ENCODE results near the gene KCND2.
A peak's percentile ranks its signal among the peaks of the same experiment; 100 is the strongest.
"Not testable (repeated sequence)": the region's sequence is repeated elsewhere in the genome, so short reads cannot be mapped to it uniquely, and the experiment has no call there.

Gene KCND2

GRCh38 chr7:120774481-120774880, 501.5 kb downstream of the KCND2 start:
- Histone ChIP-seq H3K27ac (ENCODE audit: low read length) (no peak overlapping the region), H3K9me3 (ENCODE audit: control insufficient read depth, insufficient read depth, low read length) (no peaks in the 10 kb centered on the region), H3K4me1 (ENCODE audit: control insufficient read depth, insufficient read depth, low read length) (no peaks in the 10 kb centered on the region), H3K27me3 (ENCODE audit: control insufficient read depth, insufficient read depth, low read length) (no peaks in the 10 kb centered on the region), H3K4me3 (ENCODE audit: low read length) (no peak overlapping the region), H3K36me3 (ENCODE audit: control insufficient read depth, insufficient read depth, low read length) (no peaks in the 10 kb centered on the region)
- no peak for DNase-seq (ENCODE audit: low read depth, low spot score)
- no CpG with 5 or more reads among the region's 3 CpGs for WGBS (ENCODE audit: insufficient coverage, insufficient read length)

- Histone ChIP-seq H3K4me1 (ENCODE audit: control insufficient read depth, insufficient read depth, low read length) (no peaks in the 10 kb centered on the region), H3K36me3 (ENCODE audit: control insufficient read depth, insufficient read depth, low read length) (no peaks in the 10 kb centered on the region)
- DNase-seq (ENCODE audit: low read depth, low spot score), result no peak
Observed at GRCh38 chr7:120775755-120776154, 502.8 kb downstream of the KCND2 start.

GRCh38 chr7:120779078-120779477, 506.1 kb downstream of the KCND2 start:
- no CpG with 5 or more reads among the region's 8 CpGs for WGBS (ENCODE audit: insufficient coverage, insufficient read length)
- H3K27ac ChIP-seq (ENCODE audit: low read length); H3K27me3 ChIP-seq (ENCODE audit: control insufficient read depth, insufficient read depth, low read length); H3K9me3 ChIP-seq (ENCODE audit: control insufficient read depth, insufficient read depth, low read length); H3K36me3 ChIP-seq (ENCODE audit: control insufficient read depth, insufficient read depth, low read length); H3K4me1 ChIP-seq (ENCODE audit: control insufficient read depth, insufficient read depth, low read length); H3K4me3 ChIP-seq (ENCODE audit: low read length); DNase-seq (ENCODE audit: low read depth, low spot score): not testable (repeated sequence)

More at GRCh38 chr7:120775755-120776154, 502.8 kb downstream of the KCND2 start:
- no peaks in the 10 kb centered on the region for H3K27me3 ChIP-seq (ENCODE audit: control insufficient read depth, insufficient read depth, low read length)
- H3K9me3 ChIP-seq (ENCODE audit: control insufficient read depth, insufficient read depth, low read length), result no peaks in the 10 kb centered on the region
- no peak overlapping the region for H3K27ac ChIP-seq (ENCODE audit: low read length)
- no peak overlapping the region for H3K4me3 ChIP-seq (ENCODE audit: low read length)

GRCh38 chr7:120780451-120780850, 507.5 kb downstream of the KCND2 start:
- not testable (repeated sequence) for H3K27ac ChIP-seq (ENCODE audit: low read length); H3K36me3 ChIP-seq (ENCODE audit: control insufficient read depth, insufficient read depth, low read length); H3K4me1 ChIP-seq (ENCODE audit: control insufficient read depth, insufficient read depth, low read length); H3K27me3 ChIP-seq (ENCODE audit: control insufficient read depth, insufficient read depth, low read length); DNase-seq (ENCODE audit: low read depth, low spot score); H3K4me3 ChIP-seq (ENCODE audit: low read length); H3K9me3 ChIP-seq (ENCODE audit: control insufficient read depth, insufficient read depth, low read length)
- WGBS (ENCODE audit: insufficient coverage, insufficient read length), result no CpG with 5 or more reads among the region's 7 CpGs

GRCh38 chr7:120780938-120781337, 508.0 kb downstream of the KCND2 start:
- no peaks in the 10 kb centered on the region for H3K4me1 ChIP-seq (ENCODE audit: control insufficient read depth, insufficient read depth, low read length)
- H3K36me3 ChIP-seq (ENCODE audit: control insufficient read depth, insufficient read depth, low read length), result no peaks in the 10 kb centered on the region
- no CpG with 5 or more reads among the region's 6 CpGs for WGBS (ENCODE audit: insufficient coverage, insufficient read length)
- no peak overlapping the region for H3K4me3 ChIP-seq (ENCODE audit: low read length)
- no peak for DNase-seq (ENCODE audit: low read depth, low spot score)
- no peaks in the 10 kb centered on the region for H3K27me3 ChIP-seq (ENCODE audit: control insufficient read depth, insufficient read depth, low read length)
- no peaks in the 10 kb centered on the region for H3K9me3 ChIP-seq (ENCODE audit: control insufficient read depth, insufficient read depth, low read length)
- no peak overlapping the region for H3K27ac ChIP-seq (ENCODE audit: low read length)

- WGBS (ENCODE audit: insufficient coverage, insufficient read length), result no CpG with 5 or more reads among the region's 10 CpGs
Observed at GRCh38 chr7:120781924-120782323, 508.9 kb downstream of the KCND2 start.

GRCh38 chr7:120783273-120783672, 510.3 kb downstream of the KCND2 start:
- H3K9me3 ChIP-seq (ENCODE audit: control insufficient read depth, insufficient read depth, low read length), result no peaks in the 10 kb centered on the region
- no peaks in the 10 kb centered on the region for H3K4me1 ChIP-seq (ENCODE audit: control insufficient read depth, insufficient read depth, low read length)
- no CpG with 5 or more reads among the region's 6 CpGs for WGBS (ENCODE audit: insufficient coverage, insufficient read length)
- H3K27ac ChIP-seq (ENCODE audit: low read length), result no peak overlapping the region
- no peak overlapping the region for H3K4me3 ChIP-seq (ENCODE audit: low read length)
- H3K27me3 ChIP-seq (ENCODE audit: control insufficient read depth, insufficient read depth, low read length), result no peaks in the 10 kb centered on the region
- no peak for DNase-seq (ENCODE audit: low read depth, low spot score)
- H3K36me3 ChIP-seq (ENCODE audit: control insufficient read depth, insufficient read depth, low read length), result no peaks in the 10 kb centered on the region

More at GRCh38 chr7:120781924-120782323, 508.9 kb downstream of the KCND2 start:
- H3K9me3 ChIP-seq (ENCODE audit: control insufficient read depth, insufficient read depth, low read length); H3K4me1 ChIP-seq (ENCODE audit: control insufficient read depth, insufficient read depth, low read length); DNase-seq (ENCODE audit: low read depth, low spot score); H3K4me3 ChIP-seq (ENCODE audit: low read length); H3K36me3 ChIP-seq (ENCODE audit: control insufficient read depth, insufficient read depth, low read length); H3K27me3 ChIP-seq (ENCODE audit: control insufficient read depth, insufficient read depth, low read length); H3K27ac ChIP-seq (ENCODE audit: low read length): not testable (repeated sequence)

- WGBS (ENCODE audit: insufficient coverage, insufficient read length), result no CpG with 5 or more reads among the region's 5 CpGs
Observed at GRCh38 chr7:120783721-120784120, 510.7 kb downstream of the KCND2 start.

GRCh38 chr7:120785095-120785494, 512.1 kb downstream of the KCND2 start:
- Histone ChIP-seq H3K36me3 (ENCODE audit: control insufficient read depth, insufficient read depth, low read length) (no peaks in the 10 kb centered on the region), H3K27ac (ENCODE audit: low read length) (no peak overlapping the region), H3K9me3 (ENCODE audit: control insufficient read depth, insufficient read depth, low read length) (no peaks in the 10 kb centered on the region), H3K4me1 (ENCODE audit: control insufficient read depth, insufficient read depth, low read length) (no peaks in the 10 kb centered on the region), H3K27me3 (ENCODE audit: control insufficient read depth, insufficient read depth, low read length) (no peaks in the 10 kb centered on the region), H3K4me3 (ENCODE audit: low read length) (no peak overlapping the region)
- DNase-seq (ENCODE audit: low read depth, low spot score), result no peak
- WGBS (ENCODE audit: insufficient coverage, insufficient read length), result no CpG with 5 or more reads among the region's 1 CpG

More at GRCh38 chr7:120783721-120784120, 510.7 kb downstream of the KCND2 start:
- Histone ChIP-seq H3K4me1 (ENCODE audit: control insufficient read depth, insufficient read depth, low read length) (no peaks in the 10 kb centered on the region), H3K27me3 (ENCODE audit: control insufficient read depth, insufficient read depth, low read length) (no peaks in the 10 kb centered on the region), H3K4me3 (ENCODE audit: low read length) (no peak overlapping the region), H3K36me3 (ENCODE audit: control insufficient read depth, insufficient read depth, low read length) (no peaks in the 10 kb centered on the region), H3K9me3 (ENCODE audit: control insufficient read depth, insufficient read depth, low read length) (no peaks in the 10 kb centered on the region), H3K27ac (ENCODE audit: low read length) (no peak overlapping the region)
- DNase-seq (ENCODE audit: low read depth, low spot score), result no peak

GRCh38 chr7:120792091-120792860, 519.3 kb downstream of the KCND2 start:
- no peaks in the 10 kb centered on the region for H3K9me3 ChIP-seq (ENCODE audit: control insufficient read depth, insufficient read depth, low read length)
- no peak overlapping the region for H3K27ac ChIP-seq (ENCODE audit: low read length)
- DNase-seq (ENCODE audit: low read depth, low spot score), result peak; percentile 87
- H3K27me3 ChIP-seq (ENCODE audit: control insufficient read depth, insufficient read depth, low read length), result no peaks in the 10 kb centered on the region
- no peaks in the 10 kb centered on the region for H3K36me3 ChIP-seq (ENCODE audit: control insufficient read depth, insufficient read depth, low read length)
- H3K4me3 ChIP-seq (ENCODE audit: low read length), result no peak overlapping the region
- H3K4me1 ChIP-seq (ENCODE audit: control insufficient read depth, insufficient read depth, low read length), result no peaks in the 10 kb centered on the region
- no CpG with 5 or more reads among the region's 13 CpGs for WGBS (ENCODE audit: insufficient coverage, insufficient read length)

- H3K4me3 ChIP-seq (ENCODE audit: low read length), result no peak overlapping the region
- H3K27me3 ChIP-seq (ENCODE audit: control insufficient read depth, insufficient read depth, low read length), result no peaks in the 10 kb centered on the region
- DNase-seq (ENCODE audit: low read depth, low spot score), result no peak
- WGBS (ENCODE audit: insufficient coverage, insufficient read length), result no CpG with 5 or more reads among the region's 2 CpGs
- no peak overlapping the region for H3K27ac ChIP-seq (ENCODE audit: low read length)
- no peaks in the 10 kb centered on the region for H3K36me3 ChIP-seq (ENCODE audit: control insufficient read depth, insufficient read depth, low read length)
- H3K4me1 ChIP-seq (ENCODE audit: control insufficient read depth, insufficient read depth, low read length), result no peaks in the 10 kb centered on the region
- no peaks in the 10 kb centered on the region for H3K9me3 ChIP-seq (ENCODE audit: control insufficient read depth, insufficient read depth, low read length)
Observed at GRCh38 chr7:120792861-120793130, 519.8 kb downstream of the KCND2 start.
